ENCODE measurements around the gene DAGLA.

DNA sequence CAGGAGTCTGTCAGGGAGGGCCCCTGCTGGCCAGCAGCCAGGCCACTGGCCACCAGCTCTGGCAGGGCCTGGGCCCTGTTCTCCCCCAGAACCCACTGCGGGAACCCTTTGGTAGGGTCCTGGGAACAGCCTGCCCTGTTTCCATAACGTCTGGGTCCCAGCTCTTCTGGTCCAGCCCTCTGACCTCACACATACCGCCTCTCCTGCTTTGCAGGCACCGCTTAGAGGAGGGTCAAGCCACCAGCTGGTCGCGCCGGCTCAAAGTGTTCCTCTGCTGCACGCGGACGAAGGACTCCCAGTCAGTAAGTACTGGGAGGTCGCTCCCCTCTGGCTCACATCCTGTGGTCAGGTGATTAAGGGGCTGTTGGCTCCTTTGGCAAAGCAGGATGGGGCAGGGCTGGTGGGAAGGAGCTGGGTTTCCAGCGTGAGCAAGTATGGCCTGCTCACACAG lies 45.6 kb downstream of the DAGLA start:
- TF ChIP-seq CTCF (IDR thresholded peaks at IDR 0.05) (no peak), POLR2A (IDR thresholded peaks at IDR 0.05) (no peak)
